HCT116 (cell line): ENCODE results near the gene TMEM168. TPM values are rescaled to one million over a fixed set of nuclear protein-coding genes. Genes with fewer than 3 reads are reported as not detected.

ENCODE experiments used
- ATAC-seq: fragments of 200-7000 bp; cut with Tn5 transposase; 2 replicates; pipeline ENCODE4 v1.9.1; 2020; ENCODE audit warnings: mild to moderate bottlenecking, moderate library complexity
- BruUV-seq: library from RNA; stranded (reverse); fragments of 400-500 nt; replicated peaks from 2 replicates; lab custom pipeline; 2021; lab: Mats Ljungman, UMichigan
- CTCF ChIA-PET: fragments of 300-600 bp; sonication (Branson Sonifier 250); formaldehyde crosslinking; loops from one replicate; lab custom pipeline; 2021; ENCODE audit warnings: antibody characterized with exemption; lab: Charles Lee
- POLR2A ChIA-PET: fragments of 300-600, 350-600 bp; sonication (Branson Sonifier 250); formaldehyde crosslinking; loops from one replicate; lab custom pipeline; 2021; ENCODE audit warnings: antibody characterized with exemption; lab: Charles Lee
- RAD21 ChIA-PET, 2 experiments: fragments of 300-600 bp; sonication (Branson Sonifier 250); formaldehyde crosslinking; loops; one replicate each; lab custom pipeline; 2023; ENCODE audit warnings: low total read pairs in 2 of 2; ENCODE audit not compliant: uncharacterized antibody in 2 of 2, unreplicated experiment in 2 of 2, low non-redundant PET in 1 of 2; lab: Charles Lee
- DNase-seq: peaks from one replicate; pipeline ENCODE4 v3.0.0-alpha.2; 2010; ENCODE audit warnings: low read depth, low spot score
- H2AFZ ChIP-seq: fragments of 200-600 bp; shearing (Covaris generic), sonication (generic); 2 replicates; pipeline ENCODE4 v1.6.1; 2017; ENCODE audit warnings: low read depth, mixed run types, mixed read lengths, antibody characterized with exemption, low read length; ENCODE audit not compliant: poor library complexity, severe bottlenecking
- H3K27ac ChIP-seq: 2 replicates; pipeline ENCODE4 v1.5.1; 2012; ENCODE audit warnings: low read depth, low read length
- H3K27me3 ChIP-seq: fragments of 200-600 bp; sonication (generic); 2 replicates; pipeline ENCODE4 v1.6.1; 2016; ENCODE audit warnings: mixed run types, low read length, mixed read lengths; ENCODE audit not compliant: insufficient read depth
- H3K36me3 ChIP-seq, 2 experiments: fragments of 200-500 bp in 1 of 2; fragments of 200-600 bp in 1 of 2; sonication (Bioruptor generic) in 1 of 2; sonication (generic) in 1 of 2; 2 replicates each; pipeline versions ENCODE4 v1.5.1 to v1.6.1; 2014 to 2016; ENCODE audit warnings: low read length in 2 of 2, inconsistent platforms in 1 of 2, mixed read lengths in 1 of 2, mixed run types in 1 of 2; ENCODE audit not compliant: insufficient read depth in 2 of 2, control insufficient read depth in 1 of 2
- H3K4me1 ChIP-seq, 2 experiments: fragments of 200-600 bp in 1 of 2; sonication (generic) in 1 of 2; 2 replicates each; pipeline versions ENCODE4 v1.5.1 to v1.6.1; 2012 to 2017; ENCODE audit warnings: low read length in 2 of 2, inconsistent platforms in 1 of 2, mild to moderate bottlenecking in 1 of 2, mixed read lengths in 1 of 2, mixed run types in 1 of 2, moderate library complexity in 1 of 2; ENCODE audit not compliant: insufficient read depth in 2 of 2, control insufficient read depth in 1 of 2
- H3K4me2 ChIP-seq: fragments of 200-600 bp; sonication (generic); 2 replicates; pipeline ENCODE4 v1.6.1; 2017; ENCODE audit warnings: mixed run types, low read length, mixed read lengths
- H3K4me3 ChIP-seq, 2 experiments: fragments of 200-600 bp in 1 of 2; sonication (generic) in 1 of 2; replicated peaks in 1 of 2; 2 replicates each; pipeline ENCODE4 v1.5.1; 2011 to 2016; ENCODE audit warnings: low read length in 2 of 2, control low read depth in 1 of 2, low read depth in 1 of 2, mild to moderate bottlenecking in 1 of 2, mixed read lengths in 1 of 2, mixed run types in 1 of 2
- H3K79me2 ChIP-seq: fragments of 200-600 bp; sonication (generic); 2 replicates; pipeline ENCODE4 v1.6.1; 2017; ENCODE audit warnings: mild to moderate bottlenecking, mixed run types, low read length, moderate library complexity, mixed read lengths; ENCODE audit not compliant: insufficient read depth
- H3K9ac ChIP-seq: fragments of 200-600 bp; sonication (generic); 2 replicates; pipeline ENCODE4 v1.6.1; 2016; ENCODE audit warnings: low read length, mixed read lengths
- H3K9me2 ChIP-seq: fragments of 200-600 bp; sonication (generic), shearing (Covaris generic); 2 replicates; pipeline ENCODE4 v1.6.1; 2017; ENCODE audit warnings: mixed run types, mild to moderate bottlenecking, moderate library complexity; ENCODE audit not compliant: insufficient read depth
- H3K9me3 ChIP-seq, 2 experiments: fragments of 200-500 bp in 1 of 2; fragments of 200-600 bp in 1 of 2; sonication (Bioruptor generic) in 1 of 2; sonication (generic) in 1 of 2; 2 replicates each; pipeline ENCODE4 v1.6.1; 2014 to 2017; ENCODE audit warnings: low read length in 2 of 2, mixed read lengths in 2 of 2, inconsistent platforms in 1 of 2, low read depth in 1 of 2, mild to moderate bottlenecking in 1 of 2, mixed run types in 1 of 2, moderate library complexity in 1 of 2; ENCODE audit not compliant: control insufficient read depth in 1 of 2, insufficient read depth in 1 of 2
- H4K20me1 ChIP-seq: fragments of 200-600 bp; sonication (generic), shearing (Covaris generic); 2 replicates; pipeline ENCODE4 v1.6.1; 2017; ENCODE audit warnings: mixed run types, mild to moderate bottlenecking, moderate library complexity; ENCODE audit not compliant: insufficient read depth
- ATF3 ChIP-seq: IDR thresholded peaks from 2 replicates; pipeline ENCODE4 v1.6.1; 2012
- CBX3 ChIP-seq: IDR thresholded peaks from 2 replicates; pipeline ENCODE4 v1.6.1; 2012; ENCODE audit warnings: low read depth
- CEBPB ChIP-seq: IDR thresholded peaks from 2 replicates; pipeline ENCODE4 v1.6.1; 2012; ENCODE audit warnings: low read depth
- CTCF ChIP-seq, 3 experiments: fragments of 200-600 bp in 1 of 3; sonication (generic) in 1 of 3; IDR thresholded peaks in 2 of 3; conservative IDR thresholded peaks in 1 of 3; 2 replicates each; pipeline ENCODE4 v1.5.1; 2012 to 2017; ENCODE audit warnings: low read depth in 2 of 3, low read length in 2 of 3, antibody characterized with exemption in 1 of 3, borderline replicate concordance in 1 of 3, control low read depth in 1 of 3, mild to moderate bottlenecking in 1 of 3, mixed read lengths in 1 of 3, mixed run types in 1 of 3, moderate library complexity in 1 of 3; ENCODE audit not compliant: insufficient read depth in 1 of 3
- EGR1 ChIP-seq: IDR thresholded peaks from 2 replicates; pipeline ENCODE4 v1.6.1; 2012; ENCODE audit warnings: low read depth
- EZH2phosphoT487 ChIP-seq: fragments of 200-600 bp; IDR thresholded peaks from 2 replicates; pipeline ENCODE4 v1.6.1; 2018; ENCODE audit warnings: antibody characterized with exemption, borderline replicate concordance
- FOSL1 ChIP-seq: IDR thresholded peaks from 2 replicates; pipeline ENCODE4 v1.6.1; 2012; ENCODE audit warnings: low read depth
- MAX ChIP-seq: IDR thresholded peaks from 2 replicates; pipeline ENCODE4 v1.6.1; 2012
- POLR2A ChIP-seq: IDR thresholded peaks from 2 replicates; pipeline ENCODE4 v1.7.0; 2011; ENCODE audit warnings: borderline replicate concordance; ENCODE audit not compliant: insufficient read depth, insufficient read length; ENCODE audit errors: extremely low read depth
- POLR2AphosphoS5 ChIP-seq: IDR thresholded peaks from 2 replicates; pipeline ENCODE4 v1.6.1; 2011; ENCODE audit warnings: mild to moderate bottlenecking, low read depth, low read length, moderate library complexity
- RAD21 ChIP-seq: IDR thresholded peaks from 2 replicates; pipeline ENCODE4 v1.6.1; 2012; ENCODE audit warnings: low read depth, mild to moderate bottlenecking
- REST ChIP-seq: IDR thresholded peaks from 2 replicates; pipeline ENCODE4 v1.6.1; 2012; ENCODE audit warnings: low read depth
- SIN3A ChIP-seq: IDR thresholded peaks from 2 replicates; pipeline ENCODE4 v1.6.1; 2012; ENCODE audit warnings: low read depth
- SP1 ChIP-seq: IDR thresholded peaks from 2 replicates; pipeline ENCODE4 v1.6.1; 2012; ENCODE audit warnings: low read depth
- SRF ChIP-seq: IDR thresholded peaks from 2 replicates; pipeline ENCODE4 v1.6.1; 2012; ENCODE audit warnings: low read depth
- TCF7L2 ChIP-seq: IDR thresholded peaks from 2 replicates; pipeline ENCODE4 v1.7.0; 2011; ENCODE audit warnings: borderline replicate concordance, inconsistent platforms; ENCODE audit not compliant: insufficient read depth, insufficient read length; ENCODE audit errors: extremely low read depth
- YY1 ChIP-seq: IDR thresholded peaks from 2 replicates; pipeline ENCODE4 v1.6.1; 2011; ENCODE audit warnings: low read length, low read depth, moderate library complexity, mild to moderate bottlenecking; ENCODE audit not compliant: insufficient replicate concordance; ENCODE audit errors: extremely low read depth
- ZBTB33 ChIP-seq: IDR thresholded peaks from 2 replicates; pipeline ENCODE4 v1.6.1; 2011; ENCODE audit warnings: mild to moderate bottlenecking, low read length, moderate library complexity; ENCODE audit not compliant: insufficient replicate concordance; ENCODE audit errors: extremely low read depth
- ZFX ChIP-seq: fragments of 450-650 bp; IDR thresholded peaks from 2 replicates; pipeline ENCODE4 v1.6.1; 2017
- ZNF274 ChIP-seq: fragments of 200-500 bp; sonication (Bioruptor generic); IDR thresholded peaks from 2 replicates; pipeline ENCODE4 v1.6.1; 2014; ENCODE audit warnings: mild to moderate bottlenecking, low read depth, low read length, inconsistent platforms
- intact Hi-C: fragments of 100-400 bp; cut with micrococcal nuclease; formaldehyde crosslinking; loops from 2 replicates; pipeline ENCODE4 v1.10.0; 2022
- total RNA-seq: library from RNA; stranded (reverse); gene quantifications from one replicate; pipeline ENCODE4 v1.2.1, GENCODE V29; 2021; ENCODE audit not compliant: unreplicated experiment

Gene TMEM168
- total RNA-seq, 1 experiment from 2014 or later: 16.5 TPM

- no peak for TF ChIP-seq EGR1
- TF ChIP-seq ATF3: no peak
- no peak for TF ChIP-seq ZNF274
- TF ChIP-seq CTCF (IDR thresholded peaks at IDR 0.05 in 2 of 3, conservative IDR thresholded peaks at IDR 0.05 in 1 of 3; ENCODE audit: borderline replicate concordance in 1 of 3, insufficient read depth in 1 of 3, low read depth in 2 of 3, low read length in 2 of 3): no peak
- no peak for TF ChIP-seq CEBPB
- no peak for TF ChIP-seq REST
- no peak for TF ChIP-seq CBX3
- no peak for TF ChIP-seq POLR2AphosphoS5
- TF ChIP-seq ZFX: no peak
- TF ChIP-seq SP1: no peak
- no peak for TF ChIP-seq YY1
- TF ChIP-seq MAX: no peak
- no peak for TF ChIP-seq TCF7L2
- no peak for TF ChIP-seq SRF
- TF ChIP-seq FOSL1: no peak
- TF ChIP-seq SIN3A: no peak
- TF ChIP-seq RAD21: no peak
- TF ChIP-seq POLR2A: no peak
- no peak for TF ChIP-seq EZH2phosphoT487
- TF ChIP-seq ZBTB33: no peak
- no TSS peak for BruUV-seq
- CTCF ChIA-PET: no interaction called here
These were observed 54.9 kb downstream of the TMEM168 start for GRCh38 chr7:112735261-112735660.

More at GRCh38 chr7:112735261-112735660, 54.9 kb downstream of the TMEM168 start:
- DNase-seq (no peak), ATAC-seq (no peak)
- Histone ChIP-seq H4K20me1 (no peaks in the 10 kb centered on the region), H3K4me3 (no peak overlapping the region), H3K27ac (no peak overlapping the region), H2AFZ (no peak overlapping the region), H3K9me2 (no peaks in the 10 kb centered on the region), H3K4me1 (no peaks in the 10 kb centered on the region), H3K27me3 (no peaks in the 10 kb centered on the region), H3K4me2 (no peak overlapping the region), H3K9me3 (no peaks in the 10 kb centered on the region), H3K79me2 (no peaks in the 10 kb centered on the region), H3K36me3 (no peaks in the 10 kb centered on the region), H3K9ac (no peak overlapping the region)
- intact Hi-C loops: no loop called here
- POLR2A ChIA-PET: no interaction called here
- RAD21 ChIA-PET: no interaction called here
